Aorta (tissue), 5 donors: ENCODE data around the gene CXorf49. TPM values are rescaled to one million over a fixed set of nuclear protein-coding genes. Genes with fewer than 3 reads are reported as not detected.

Experiments
- ATAC-seq: fragments of 200-7000 bp; cut with Tn5 transposase; one replicate; pipeline ENCODE4 v1.9.1; 2022; ENCODE audit warnings: moderate library complexity; ENCODE audit not compliant: low FRiP score
- DNase-seq, 2 donors: peaks; one replicate each; pipeline ENCODE4 v3.0.0-alpha.2; 2020
- H3K27ac ChIP-seq, 2 donors: one replicate each; pipeline ENCODE4 v1.5.1; 2013; ENCODE audit warnings: low read length in 2 of 2, mild to moderate bottlenecking in 2 of 2, moderate library complexity in 2 of 2, control low read depth in 1 of 2, inconsistent platforms in 1 of 2, low read depth in 1 of 2
- H3K27me3 ChIP-seq, 2 donors: one replicate each; pipeline ENCODE4 v1.6.1; 2013; ENCODE audit warnings: control low read depth in 1 of 2, low read length in 1 of 2, mild to moderate bottlenecking in 1 of 2, moderate library complexity in 1 of 2; ENCODE audit not compliant: insufficient read depth in 2 of 2, control insufficient read depth in 1 of 2
- H3K36me3 ChIP-seq, 2 donors: one replicate each; pipeline ENCODE4 v1.6.1; 2013; ENCODE audit warnings: control low read depth in 1 of 2, low read length in 1 of 2, mild to moderate bottlenecking in 1 of 2; ENCODE audit not compliant: insufficient read depth in 2 of 2, control insufficient read depth in 1 of 2
- H3K4me1 ChIP-seq, 2 donors: one replicate each; pipeline ENCODE4 v1.6.1; 2013; ENCODE audit warnings: low read length in 2 of 2, control low read depth in 1 of 2, mild to moderate bottlenecking in 1 of 2, moderate library complexity in 1 of 2; ENCODE audit not compliant: insufficient read depth in 2 of 2, control insufficient read depth in 1 of 2
- H3K4me3 ChIP-seq, 2 donors: one replicate each; pipeline ENCODE4 v1.5.1; 2013; ENCODE audit warnings: low read length in 2 of 2, control low read depth in 1 of 2, mild to moderate bottlenecking in 1 of 2
- H3K9me3 ChIP-seq: one replicate; pipeline ENCODE4 v1.6.1; 2013; ENCODE audit warnings: mild to moderate bottlenecking, low read length; ENCODE audit not compliant: control insufficient read depth
- WGBS, 2 donors: extraction: QIAGEN DNeasy Blood & Tissue Kit; methylation state at CpG; one replicate each; pipeline ENCODE4 v1.1.7; 2013; 5-methylcytosine and 5-hydroxymethylcytosine counted together
- intact Hi-C, 2 donors: fragments of 100-400 bp; cut with DNase I; formaldehyde crosslinking; loops; one replicate each; pipeline versions ENCODE4 v1.14.2 to v1.15.0; 2022
- polyA plus RNA-seq, 2 donors: library from polyadenylated mRNA; stranded (reverse); fragments of 200-250 nt; gene quantifications; one replicate each; pipeline ENCODE4 v1.2.3, GENCODE V29; 2013
- total RNA-seq, 2 donors: library from RNA; stranded (reverse); fragmentation: NEBNext Ultra II Directional; extraction: Animal tissue kit (Norgen Biotek cat#: 25700); gene quantifications; one replicate each; pipeline ENCODE4 v1.2.1, GENCODE V29; 2021
- donor health status: healthy with polysubstance abuse.
- donor health status: Bipolar disorder and iron deficiency.
- donor health status: DM: no; HTN: no; CAD: no.
- donor health status: DM: no; HTN: no; CAD: no.
- donor health status: DM: yes; HTN: yes; CAD: no.

Gene CXorf49
- total and polyA plus RNA-seq, 4 donors = not detected

- no peak within 1 kb of the TSS for H3K4me3 ChIP-seq
- ATAC-seq (no peak), DNase-seq (no peak)
- H3K27me3 ChIP-seq = no peaks in the 10 kb centered on the region
- no peak within 1 kb of the TSS for H3K27ac ChIP-seq
- no peaks in the 10 kb centered on the region for H3K9me3 ChIP-seq
- intact Hi-C loops = no loop called here
- no peaks in the 10 kb centered on the region for H3K36me3 ChIP-seq
- no peaks in the 10 kb centered on the region for H3K4me1 ChIP-seq
- 95 to 96% methylated on average over 49 to 50 of the region's 50 CpGs for WGBS, 2 donors
These were observed 50.5 kb downstream of the CXorf49 start, which contains the start of gene LOC101059915 for GRCh38 chrX:71667328-71668247. Gene LOC101059915 (plus strand): TSS chrX:71667546.

- H3K27me3 ChIP-seq = no peaks in the 10 kb centered on the region
- peak in 1 of 2 donors; percentile 67 for DNase-seq
- ATAC-seq = no peak
These were observed 51.6 kb downstream of the CXorf49 start for GRCh38 chrX:71666240-71667223.

GRCh38 chrX:71665747-71666146 lies 52.3 kb downstream of the CXorf49 start:
- ATAC-seq (no peak), DNase-seq (peak in 1 of 2 donors; percentile 65)
- no peaks in the 10 kb centered on the region for H3K27me3 ChIP-seq
- no peaks in the 10 kb centered on the region for H3K4me1 ChIP-seq
- no peaks in the 10 kb centered on the region for H3K36me3 ChIP-seq
- 79 to 86% methylated on average over 10 of the region's 10 CpGs for WGBS, 2 donors
- intact Hi-C loops = no loop called here
- H3K9me3 ChIP-seq = no peaks in the 10 kb centered on the region
- no peak overlapping the region for H3K27ac ChIP-seq
- no peak overlapping the region for H3K4me3 ChIP-seq

More at GRCh38 chrX:71666240-71667223, 51.6 kb downstream of the CXorf49 start:
- Histone ChIP-seq H3K36me3 (no peaks in the 10 kb centered on the region), H3K27ac (no peak overlapping the region), H3K9me3 (no peaks in the 10 kb centered on the region), H3K4me3 (no peak overlapping the region), H3K4me1 (no peaks in the 10 kb centered on the region)
- WGBS, 2 donors = 94 to 96% methylated on average over 48 of the region's 48 CpGs
- intact Hi-C loops = no loop called here

- DNase-seq (no peak), ATAC-seq (no peak)
- WGBS, 2 donors = 53 to 56% methylated on average over 16 of the region's 16 CpGs
- Histone ChIP-seq H3K4me3 (no peak overlapping the region), H3K9me3 (no peaks in the 10 kb centered on the region), H3K4me1 (no peaks in the 10 kb centered on the region), H3K36me3 (no peaks in the 10 kb centered on the region), H3K27me3 (no peaks in the 10 kb centered on the region), H3K27ac (no peak overlapping the region)
- intact Hi-C loops = no loop called here
These were observed 53.1 kb downstream of the CXorf49 start for GRCh38 chrX:71664889-71665491.

Other genes with a start within 250 kb of the CXorf49 start
- 100 to 1,000 TPM; 188 to 272 TPM for gene OGT, start 185.2 kb downstream of the CXorf49 start, total RNA-seq
- 100 to 1,000 TPM in 1 of 2 donors, 10 to 100 TPM in 1; 10.1 to 107 TPM for gene OGT, start 185.2 kb downstream of the CXorf49 start, polyA plus RNA-seq
- 1 to 10 TPM; 1.9 to 4.8 TPM for gene GCNA, start 139.8 kb downstream of the CXorf49 start, total RNA-seq
- gene GCNA, start 139.8 kb downstream of the CXorf49 start, polyA plus RNA-seq = 1 to 10 TPM in 1 of 2 donors, under 1 TPM in 1; 0.38 to 5.4 TPM
- gene CXCR3, start 99.8 kb downstream of the CXorf49 start, total RNA-seq = under 1 TPM; 0.49 to 0.69 TPM
- gene CXCR3, start 99.8 kb downstream of the CXorf49 start, polyA plus RNA-seq = under 1 TPM in 1 of 2 donors, not detected in 1; 0.50 TPM
- gene CXorf49B, start 45.1 kb upstream of the CXorf49 start, total RNA-seq = not detected
- gene CXorf49B, start 45.1 kb upstream of the CXorf49 start, polyA plus RNA-seq = not detected
- gene NHSL2, start 192.6 kb upstream of the CXorf49 start, total RNA-seq = 10 to 100 TPM; 28.8 to 50.4 TPM
- 1 to 10 TPM in 1 of 2 donors, under 1 TPM in 1; 0.88 to 3.0 TPM for gene NHSL2, start 192.6 kb upstream of the CXorf49 start, polyA plus RNA-seq